Stimulated activated CD4-positive, alpha-beta T cell treated with anti-CD3 and anti-CD28 coated beads, Interleukin-4, amount 100 ng/mL, for 48 hours (primary cell): ENCODE data around the gene NME3.

Experiments
- DNase-seq, 2 donors: peaks; one replicate each; pipeline ENCODE4 v3.0.0-alpha.2; 2020; ENCODE audit warnings: low read depth in 2 of 2

The NME3 gene

GRCh38 chr16:1726661-1727502 lies 44.5 kb downstream of the NME3 start:
- no peak for DNase-seq

DNA sequence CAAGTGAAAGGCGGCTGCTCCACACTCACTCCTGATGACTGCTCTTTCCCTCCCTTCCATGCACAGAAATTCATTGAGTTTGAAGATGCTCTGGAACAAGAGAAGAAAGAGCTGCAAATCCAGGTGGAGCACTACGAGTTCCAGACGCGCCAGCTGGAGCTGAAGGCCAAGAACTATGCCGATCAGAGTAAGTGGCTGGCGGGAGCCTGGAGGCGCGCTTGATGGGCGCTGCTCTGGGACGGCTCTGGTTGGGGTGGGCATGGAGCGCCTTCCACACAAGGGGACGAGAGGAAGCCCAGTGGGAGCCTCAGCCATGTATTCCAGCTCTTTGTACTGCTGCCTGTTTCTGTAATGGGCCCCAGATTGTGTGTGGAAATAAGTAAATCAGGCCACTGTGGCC lies 46.9 kb downstream of the NME3 start:
- DNase-seq: no peak

- DNase-seq: peak; percentile 17 to 21
Observed at GRCh38 chr16:1723450-1724147, 47.7 kb downstream of the NME3 start.

GRCh38 chr16:1721372-1721771 lies 50.0 kb downstream of the NME3 start:
- no peak for DNase-seq
